Endothelial cell of umbilical vein (primary cell): ENCODE measurements around the gene RNU6-8. TPM values are rescaled to one million over a fixed set of nuclear protein-coding genes. Genes with fewer than 3 reads are reported as not detected.

Experiments
- BruUV-seq: library from RNA; stranded (reverse); fragments of 400-500 nt; replicated peaks from 2 replicates; lab custom pipeline; 2021; lab: Mats Ljungman, UMichigan
- CTCF ChIA-PET: fragments of 300-600, 350-600 bp; sonication (Branson Sonifier 250); formaldehyde crosslinking; loops from one replicate; lab custom pipeline; 2021; ENCODE audit warnings: antibody characterized with exemption, inconsistent platforms; lab: Charles Lee
- POLR2A ChIA-PET: fragments of 300-600, 350-600 bp; sonication (Branson Sonifier 250); formaldehyde crosslinking; loops from one replicate; lab custom pipeline; 2021; ENCODE audit warnings: antibody characterized with exemption, inconsistent platforms; lab: Charles Lee
- DNase-seq: peaks from one replicate; pipeline ENCODE4 v3.0.0-alpha.2; 2011; ENCODE audit warnings: low read depth, low spot score
- FAIRE-seq: peaks from 2 replicates; lab custom pipeline; 2011; peaks lifted over from hg19 to GRCh38; lab: Jason Lieb, UNC
- H2AFZ ChIP-seq: 2 replicates; pipeline ENCODE4 v1.6.0; 2012; ENCODE audit warnings: low read depth, low read length, control low read depth, inconsistent platforms
- H3K27ac ChIP-seq: 2 replicates; pipeline ENCODE4 v1.5.1; 2011; ENCODE audit warnings: low read depth, mild to moderate bottlenecking, control low read depth, low read length, moderate library complexity; ENCODE audit not compliant: insufficient read depth
- H3K27me3 ChIP-seq, 2 experiments: 2 replicates each; pipeline versions ENCODE4 v1.6.0 to v1.6.1; 2011; ENCODE audit warnings: low read length in 2 of 2, mixed read lengths in 1 of 2; ENCODE audit not compliant: control insufficient read depth in 2 of 2, insufficient read depth in 2 of 2
- H3K36me3 ChIP-seq, 2 experiments: 2 replicates in 1 of 2; 3 replicates in 1 of 2; pipeline ENCODE4 v1.5.1; 2011; ENCODE audit warnings: low read length in 2 of 2, mild to moderate bottlenecking in 1 of 2, moderate library complexity in 1 of 2; ENCODE audit not compliant: control insufficient read depth in 2 of 2, insufficient read depth in 2 of 2; ENCODE audit errors: extremely low read depth in 1 of 2
- H3K4me1 ChIP-seq: 3 replicates; pipeline ENCODE4 v1.5.1; 2011; ENCODE audit warnings: mild to moderate bottlenecking, low read length; ENCODE audit not compliant: control insufficient read depth, insufficient read depth; ENCODE audit errors: extremely low read depth
- H3K4me2 ChIP-seq: 2 replicates; pipeline ENCODE4 v1.6.1; 2011; ENCODE audit warnings: low read length, control low read depth, mixed read lengths; ENCODE audit not compliant: insufficient read depth
- H3K4me3 ChIP-seq, 3 experiments: fragments of 200-600 bp in 1 of 3; sonication (generic), shearing (Covaris generic) in 1 of 3; replicated peaks in 1 of 3; 2 replicates each; pipeline ENCODE4 v1.5.1; 2011 to 2016; ENCODE audit warnings: control low read depth in 3 of 3, low read length in 3 of 3, mild to moderate bottlenecking in 2 of 3, inconsistent platforms in 1 of 3, low read depth in 1 of 3, moderate library complexity in 1 of 3; ENCODE audit not compliant: insufficient read depth in 1 of 3
- H3K79me2 ChIP-seq: 2 replicates; pipeline ENCODE4 v1.6.0; 2012; ENCODE audit warnings: low read length, inconsistent platforms; ENCODE audit not compliant: control insufficient read depth, insufficient read depth
- H3K9ac ChIP-seq: replicated peaks from 2 replicates; pipeline ENCODE3; 2011; ENCODE audit warnings: low read length, control low read depth; ENCODE audit not compliant: insufficient read depth; ENCODE audit errors: extremely low read depth
- H3K9me1 ChIP-seq: replicated peaks from 3 replicates; pipeline ENCODE4 v1.6.0; 2011; ENCODE audit warnings: mild to moderate bottlenecking, low read length; ENCODE audit not compliant: control insufficient read depth, insufficient read depth; ENCODE audit errors: extremely low read depth
- H3K9me3 ChIP-seq: replicated peaks from 2 replicates; pipeline ENCODE4 v1.5.1; 2012; ENCODE audit warnings: low read length, inconsistent platforms; ENCODE audit not compliant: control insufficient read depth, insufficient read depth
- H4K20me1 ChIP-seq: replicated peaks from 2 replicates; pipeline ENCODE3; 2011; ENCODE audit warnings: mild to moderate bottlenecking, low read length; ENCODE audit not compliant: control insufficient read depth, insufficient read depth; ENCODE audit errors: extremely low read depth
- EZH2 ChIP-seq: IDR thresholded peaks from 2 replicates; pipeline ENCODE4 v1.6.1; 2012; ENCODE audit warnings: borderline replicate concordance, low read depth, mild to moderate bottlenecking, moderate library complexity, low read length, inconsistent platforms; ENCODE audit not compliant: severe bottlenecking
- FOS ChIP-seq: IDR thresholded peaks from 2 replicates; pipeline ENCODE4 v1.6.1; 2011; ENCODE audit warnings: mild to moderate bottlenecking, low read length, moderate library complexity, borderline replicate concordance; ENCODE audit not compliant: insufficient read depth
- GATA2 ChIP-seq: IDR thresholded peaks from 2 replicates; pipeline ENCODE4 v1.7.0; 2011; ENCODE audit warnings: low read depth, mild to moderate bottlenecking, moderate library complexity, mixed read lengths, low read length; ENCODE audit not compliant: insufficient read length, insufficient read depth
- JUN ChIP-seq: IDR thresholded peaks from 2 replicates; pipeline ENCODE4 v1.6.1; 2011; ENCODE audit warnings: borderline replicate concordance, low read depth; ENCODE audit not compliant: insufficient read length, insufficient read depth
- MYC ChIP-seq: IDR thresholded peaks from one replicate; pipeline ENCODE4 v1.6.1; 2011; ENCODE audit warnings: mild to moderate bottlenecking, low read depth, low read length
- POLR2AphosphoS5 ChIP-seq: IDR thresholded peaks from 2 replicates; pipeline ENCODE4 v1.6.1; 2012; ENCODE audit warnings: low read depth, mild to moderate bottlenecking, control low read depth, low read length, moderate library complexity; ENCODE audit not compliant: insufficient read depth
- dilution Hi-C: fragments of 300-500 bp; cut with MboI; formaldehyde crosslinking; loops from one replicate; pipeline ENCODE4 v1.15.0; 2019; ENCODE audit warnings: low sequenced_read_pairs; ENCODE audit not compliant: extremely low pct_ligation_motif_present
- intact Hi-C: fragments of 100-400 bp; cut with micrococcal nuclease; formaldehyde crosslinking; loops from one replicate; pipeline ENCODE4 v1.10.0; 2022
- polyA plus RNA-seq, 4 experiments: library from polyadenylated mRNA; depleted of rRNA in 3 of 4; stranded (reverse) in 3 of 4; unstranded in 1 of 4; fragments of >200 nt; gene quantifications; 2 replicates each; pipeline versions ENCODE4 v1.2.1 to v1.2.3, GENCODE V29; 2011 to 2012; ENCODE audit warnings: missing spikeins in 1 of 4
- total RNA-seq: library from RNA; stranded (reverse); gene quantifications from 2 replicates; pipeline ENCODE4 v1.2.3, GENCODE V29; 2021
- TF ChIP-seq, protein P1 (sequence below): IDR thresholded peaks from 2 replicates; pipeline ENCODE4 v1.6.1; 2011; ENCODE audit not compliant: insufficient read depth, insufficient read length
- TF ChIP-seq, protein P2 (sequence below), 2 donors: IDR thresholded peaks; 1 replicate in 1 of 2; 2 replicates in 1 of 2; pipeline ENCODE4 v1.5.1; 2011; ENCODE audit warnings: low read length in 2 of 2, mild to moderate bottlenecking in 2 of 2, moderate library complexity in 2 of 2, control low read depth in 1 of 2, inconsistent platforms in 1 of 2, low read depth in 1 of 2; ENCODE audit not compliant: insufficient read depth in 1 of 2; ENCODE audit errors: extremely low read depth in 1 of 2

RNU6-8 gene
- total and polyA plus RNA-seq, 2 donors (not counting 3 experiments of a cell fraction or from before 2014, with no cell fraction given), result not detected

DNA sequence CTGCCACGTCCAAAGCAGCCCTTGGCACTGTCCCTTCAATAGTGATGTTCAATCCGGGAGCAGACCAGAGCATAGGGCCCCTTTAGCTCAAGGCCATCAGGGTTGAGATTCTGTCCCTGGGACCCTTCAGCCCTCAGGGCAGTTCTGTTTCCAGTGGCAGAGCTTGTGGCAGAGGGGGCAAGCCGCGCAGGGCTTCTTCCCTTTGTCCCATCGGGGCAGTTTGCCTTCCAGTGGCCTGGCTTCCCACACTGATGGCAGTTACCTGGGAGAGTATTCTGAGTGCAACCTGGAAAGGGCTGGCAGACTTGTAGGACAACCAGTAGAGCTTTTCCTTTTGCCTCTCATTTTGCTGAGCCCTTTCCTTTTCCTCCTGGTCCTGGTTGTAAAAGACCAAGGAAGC, 43.7 kb upstream of the RNU6-8 start:
- no peak overlapping the region for H3K27ac ChIP-seq
- H2AFZ ChIP-seq, result no peak overlapping the region
- H3K4me1 ChIP-seq, result no peaks in the 10 kb centered on the region
- CTCF ChIA-PET, result no interaction called here
- H3K4me3 ChIP-seq, result no peak overlapping the region
- H3K9me3 ChIP-seq, result no peaks in the 10 kb centered on the region
- no peaks in the 10 kb centered on the region for H4K20me1 ChIP-seq
- no peaks in the 10 kb centered on the region for H3K9me1 ChIP-seq
- DNase-seq, result no peak
- no TSS peak for BruUV-seq
- H3K27me3 ChIP-seq, result no peaks in the 10 kb centered on the region
- TF ChIP-seq JUN, result no peak
- TF ChIP-seq, protein P1, sequence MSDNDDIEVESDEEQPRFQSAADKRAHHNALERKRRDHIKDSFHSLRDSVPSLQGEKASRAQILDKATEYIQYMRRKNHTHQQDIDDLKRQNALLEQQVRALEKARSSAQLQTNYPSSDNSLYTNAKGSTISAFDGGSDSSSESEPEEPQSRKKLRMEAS, result no peak
- TF ChIP-seq GATA2, result no peak
- TF ChIP-seq FOS, result no peak
- TF ChIP-seq EZH2, result no peak
- TF ChIP-seq POLR2AphosphoS5, result no peak
- TF ChIP-seq, protein P2, sequence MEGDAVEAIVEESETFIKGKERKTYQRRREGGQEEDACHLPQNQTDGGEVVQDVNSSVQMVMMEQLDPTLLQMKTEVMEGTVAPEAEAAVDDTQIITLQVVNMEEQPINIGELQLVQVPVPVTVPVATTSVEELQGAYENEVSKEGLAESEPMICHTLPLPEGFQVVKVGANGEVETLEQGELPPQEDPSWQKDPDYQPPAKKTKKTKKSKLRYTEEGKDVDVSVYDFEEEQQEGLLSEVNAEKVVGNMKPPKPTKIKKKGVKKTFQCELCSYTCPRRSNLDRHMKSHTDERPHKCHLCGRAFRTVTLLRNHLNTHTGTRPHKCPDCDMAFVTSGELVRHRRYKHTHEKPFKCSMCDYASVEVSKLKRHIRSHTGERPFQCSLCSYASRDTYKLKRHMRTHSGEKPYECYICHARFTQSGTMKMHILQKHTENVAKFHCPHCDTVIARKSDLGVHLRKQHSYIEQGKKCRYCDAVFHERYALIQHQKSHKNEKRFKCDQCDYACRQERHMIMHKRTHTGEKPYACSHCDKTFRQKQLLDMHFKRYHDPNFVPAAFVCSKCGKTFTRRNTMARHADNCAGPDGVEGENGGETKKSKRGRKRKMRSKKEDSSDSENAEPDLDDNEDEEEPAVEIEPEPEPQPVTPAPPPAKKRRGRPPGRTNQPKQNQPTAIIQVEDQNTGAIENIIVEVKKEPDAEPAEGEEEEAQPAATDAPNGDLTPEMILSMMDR (IDR thresholded peaks at IDR 0.05; ENCODE audit: extremely low read depth in 1 of 2, insufficient read depth in 1 of 2, low read depth in 1 of 2, low read length in 2 of 2), result no peak
- TF ChIP-seq MYC, result no peak
- POLR2A ChIA-PET, result no interaction called here
- intact Hi-C loops (no loop called here), dilution Hi-C loops (no loop called here)
- H3K36me3 ChIP-seq, result no peaks in the 10 kb centered on the region
- H3K79me2 ChIP-seq, result no peaks in the 10 kb centered on the region
- FAIRE-seq, result no peak
- no peak overlapping the region for H3K9ac ChIP-seq
- no peak overlapping the region for H3K4me2 ChIP-seq
